HEK293 (cell line): ENCODE results near the gene NELFB.

Source experiments
- BCL11B ChIP-seq: fragments of 450-650 bp; formaldehyde crosslinking; IDR thresholded peaks from 2 replicates; pipeline ENCODE4 v1.5.1; 2016; ENCODE audit warnings: low read depth, missing biosample characterization, missing genetic modification characterization
- GLIS2 ChIP-seq: fragments of 450-650 bp; formaldehyde crosslinking; IDR thresholded peaks from 2 replicates; pipeline ENCODE4 v1.5.1; 2016; ENCODE audit warnings: missing biosample characterization, missing genetic modification characterization
- HOXA7 ChIP-seq: sonication (generic); formaldehyde crosslinking; IDR thresholded peaks from 2 replicates; pipeline ENCODE4 v1.8.1; 2022; ENCODE audit warnings: missing genetic modification reagents, borderline replicate concordance
- HOXC10 ChIP-seq: sonication (generic); formaldehyde crosslinking; IDR thresholded peaks from 2 replicates; pipeline ENCODE4 v1.8.1; 2023; ENCODE audit warnings: mild to moderate bottlenecking, missing genetic modification reagents
- OSR2 ChIP-seq: fragments of 450-650 bp; formaldehyde crosslinking; IDR thresholded peaks from 2 replicates; pipeline ENCODE4 v1.5.1; 2016; ENCODE audit warnings: missing biosample characterization, missing genetic modification characterization
- PRDM1 ChIP-seq: fragments of 450-650 bp; formaldehyde crosslinking; IDR thresholded peaks from 2 replicates; pipeline ENCODE4; 2016; ENCODE audit warnings: missing biosample characterization, missing genetic modification characterization
- SP2 ChIP-seq: fragments of 450-650 bp; formaldehyde crosslinking; IDR thresholded peaks from 2 replicates; pipeline ENCODE4 v1.5.1; 2016; ENCODE audit warnings: missing biosample characterization, missing genetic modification characterization
- SP3 ChIP-seq: fragments of 450-650 bp; formaldehyde crosslinking; IDR thresholded peaks from 2 replicates; pipeline ENCODE4 v1.5.1; 2016; ENCODE audit warnings: missing biosample characterization, missing genetic modification characterization
- ZBTB17 ChIP-seq: fragments of 450-650 bp; formaldehyde crosslinking; IDR thresholded peaks from 2 replicates; pipeline ENCODE4 v1.5.1; 2016; ENCODE audit warnings: missing biosample characterization, missing genetic modification characterization
- ZBTB48 ChIP-seq: fragments of 450-650 bp; formaldehyde crosslinking; IDR thresholded peaks from 2 replicates; pipeline ENCODE4 v1.5.1; 2016; ENCODE audit warnings: missing biosample characterization, missing genetic modification characterization
- ZBTB8A ChIP-seq: fragments of 450-650 bp; formaldehyde crosslinking; IDR thresholded peaks from 2 replicates; pipeline ENCODE4 v1.5.1; 2016; ENCODE audit warnings: missing biosample characterization, missing genetic modification characterization
- ZFP69B ChIP-seq: fragments of 450-650 bp; formaldehyde crosslinking; IDR thresholded peaks from 2 replicates; pipeline ENCODE4 v1.5.1; 2016; ENCODE audit warnings: missing biosample characterization, missing genetic modification characterization
- ZNF202 ChIP-seq: fragments of 450-650 bp; formaldehyde crosslinking; IDR thresholded peaks from 2 replicates; pipeline ENCODE4 v1.5.1; 2016; ENCODE audit warnings: missing biosample characterization, missing genetic modification characterization, borderline replicate concordance
- ZNF239 ChIP-seq: fragments of 450-650 bp; formaldehyde crosslinking; IDR thresholded peaks from 2 replicates; pipeline ENCODE4 v1.5.1; 2016; ENCODE audit warnings: missing biosample characterization, missing genetic modification characterization
- ZNF274 ChIP-seq, 2 experiments: fragments of 200-500 bp in 1 of 2; fragments of 450-650 bp in 1 of 2; sonication (Bioruptor generic) in 1 of 2; formaldehyde crosslinking in 1 of 2; IDR thresholded peaks; 2 replicates each; pipeline versions ENCODE4 v1.5.1 to v1.6.1; 2014 to 2016; ENCODE audit warnings: borderline replicate concordance in 1 of 2, inconsistent platforms in 1 of 2, low read length in 1 of 2, missing biosample characterization in 1 of 2, missing genetic modification characterization in 1 of 2
- ZNF311 ChIP-seq: fragments of 450-650 bp; formaldehyde crosslinking; IDR thresholded peaks from 2 replicates; pipeline ENCODE4 v1.5.1; 2017; ENCODE audit warnings: missing biosample characterization, missing genetic modification characterization, borderline replicate concordance
- ZNF404 ChIP-seq: fragments of 450-650 bp; formaldehyde crosslinking; IDR thresholded peaks from 2 replicates; pipeline ENCODE4 v1.5.1; 2017; ENCODE audit warnings: missing biosample characterization, missing genetic modification characterization
- ZNF529 ChIP-seq: fragments of 450-650 bp; formaldehyde crosslinking; IDR thresholded peaks from 2 replicates; pipeline ENCODE4 v1.5.1; 2017; ENCODE audit warnings: missing genetic modification characterization, missing biosample characterization; ENCODE audit not compliant: insufficient replicate concordance
- ZNF654 ChIP-seq: fragments of 450-650 bp; formaldehyde crosslinking; IDR thresholded peaks from 2 replicates; pipeline ENCODE4 v1.5.1; 2016; ENCODE audit warnings: low read depth, missing biosample characterization, missing genetic modification characterization
- ZSCAN30 ChIP-seq: fragments of 450-650 bp; IDR thresholded peaks from 2 replicates; pipeline ENCODE4 v1.5.1; 2018; ENCODE audit warnings: missing biosample characterization, mild to moderate bottlenecking, missing genetic modification characterization, moderate library complexity
- TF ChIP-seq, protein P1 (sequence below): fragments of 450-650 bp; formaldehyde crosslinking; IDR thresholded peaks from 2 replicates; pipeline ENCODE4 v1.5.1; 2016; ENCODE audit warnings: missing biosample characterization, missing genetic modification characterization
- TF ChIP-seq, protein P2 (sequence below): fragments of 450-650 bp; formaldehyde crosslinking; conservative IDR thresholded peaks from 2 replicates; pipeline ENCODE4 v1.5.1; 2016; ENCODE audit warnings: low read depth, missing biosample characterization, missing genetic modification characterization
- TF ChIP-seq, protein P3 (sequence below): fragments of 450-650 bp; formaldehyde crosslinking; IDR thresholded peaks from 2 replicates; pipeline ENCODE4 v1.5.1; 2016; ENCODE audit warnings: missing biosample characterization, missing genetic modification characterization
- TF ChIP-seq, protein P4 (sequence below): fragments of 450-650 bp; formaldehyde crosslinking; IDR thresholded peaks from 2 replicates; pipeline ENCODE4 v1.5.1; 2016; ENCODE audit warnings: missing biosample characterization, missing genetic modification characterization
- TF ChIP-seq, protein P5 (sequence below): fragments of 450-650 bp; formaldehyde crosslinking; IDR thresholded peaks from 2 replicates; pipeline ENCODE4 v1.5.1; 2016; ENCODE audit warnings: missing biosample characterization, missing genetic modification characterization, borderline replicate concordance

NELFB gene

DNA sequence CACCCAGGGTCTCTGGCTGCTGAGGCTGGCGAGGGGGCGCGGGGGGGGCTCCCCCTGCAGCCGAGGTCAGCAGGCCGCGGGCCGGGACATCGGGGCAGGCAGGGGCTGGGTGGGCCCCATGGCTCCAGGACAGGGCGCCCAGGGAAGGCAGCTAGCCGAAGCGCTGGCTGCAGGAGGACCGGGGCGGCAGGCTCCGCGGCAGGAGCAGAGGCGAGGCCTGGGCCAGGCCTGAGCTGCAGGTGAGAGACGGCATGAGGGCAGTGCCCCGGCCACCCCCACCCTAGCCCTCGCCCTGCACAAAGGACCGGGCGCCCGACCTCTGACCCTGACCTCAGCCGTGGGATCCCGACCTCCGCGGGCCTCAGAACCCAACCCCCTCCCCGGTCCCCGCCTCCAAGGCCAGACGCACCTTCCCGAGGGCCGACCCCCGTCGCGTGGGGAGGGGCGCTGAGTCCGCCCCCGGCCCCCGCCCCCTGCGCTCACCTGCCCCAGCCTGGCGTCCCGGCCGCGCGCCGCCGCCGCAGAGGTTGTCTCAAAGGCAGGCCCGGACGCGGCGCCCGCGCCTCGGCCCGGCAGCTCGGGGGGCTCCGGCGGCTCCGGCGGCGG lies 33.5 kb upstream of the NELFB start (continued):
- TF ChIP-seq, protein P1, sequence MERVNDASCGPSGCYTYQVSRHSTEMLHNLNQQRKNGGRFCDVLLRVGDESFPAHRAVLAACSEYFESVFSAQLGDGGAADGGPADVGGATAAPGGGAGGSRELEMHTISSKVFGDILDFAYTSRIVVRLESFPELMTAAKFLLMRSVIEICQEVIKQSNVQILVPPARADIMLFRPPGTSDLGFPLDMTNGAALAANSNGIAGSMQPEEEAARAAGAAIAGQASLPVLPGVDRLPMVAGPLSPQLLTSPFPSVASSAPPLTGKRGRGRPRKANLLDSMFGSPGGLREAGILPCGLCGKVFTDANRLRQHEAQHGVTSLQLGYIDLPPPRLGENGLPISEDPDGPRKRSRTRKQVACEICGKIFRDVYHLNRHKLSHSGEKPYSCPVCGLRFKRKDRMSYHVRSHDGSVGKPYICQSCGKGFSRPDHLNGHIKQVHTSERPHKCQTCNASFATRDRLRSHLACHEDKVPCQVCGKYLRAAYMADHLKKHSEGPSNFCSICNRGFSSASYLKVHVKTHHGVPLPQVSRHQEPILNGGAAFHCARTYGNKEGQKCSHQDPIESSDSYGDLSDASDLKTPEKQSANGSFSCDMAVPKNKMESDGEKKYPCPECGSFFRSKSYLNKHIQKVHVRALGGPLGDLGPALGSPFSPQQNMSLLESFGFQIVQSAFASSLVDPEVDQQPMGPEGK (tag by site-specific recombination), result peak; percentile 56
- no peak for TF ChIP-seq HOXC10 (CRISPR knock-in tag)
- TF ChIP-seq ZBTB17 (tag by site-specific recombination), result no peak
- TF ChIP-seq, protein P2, sequence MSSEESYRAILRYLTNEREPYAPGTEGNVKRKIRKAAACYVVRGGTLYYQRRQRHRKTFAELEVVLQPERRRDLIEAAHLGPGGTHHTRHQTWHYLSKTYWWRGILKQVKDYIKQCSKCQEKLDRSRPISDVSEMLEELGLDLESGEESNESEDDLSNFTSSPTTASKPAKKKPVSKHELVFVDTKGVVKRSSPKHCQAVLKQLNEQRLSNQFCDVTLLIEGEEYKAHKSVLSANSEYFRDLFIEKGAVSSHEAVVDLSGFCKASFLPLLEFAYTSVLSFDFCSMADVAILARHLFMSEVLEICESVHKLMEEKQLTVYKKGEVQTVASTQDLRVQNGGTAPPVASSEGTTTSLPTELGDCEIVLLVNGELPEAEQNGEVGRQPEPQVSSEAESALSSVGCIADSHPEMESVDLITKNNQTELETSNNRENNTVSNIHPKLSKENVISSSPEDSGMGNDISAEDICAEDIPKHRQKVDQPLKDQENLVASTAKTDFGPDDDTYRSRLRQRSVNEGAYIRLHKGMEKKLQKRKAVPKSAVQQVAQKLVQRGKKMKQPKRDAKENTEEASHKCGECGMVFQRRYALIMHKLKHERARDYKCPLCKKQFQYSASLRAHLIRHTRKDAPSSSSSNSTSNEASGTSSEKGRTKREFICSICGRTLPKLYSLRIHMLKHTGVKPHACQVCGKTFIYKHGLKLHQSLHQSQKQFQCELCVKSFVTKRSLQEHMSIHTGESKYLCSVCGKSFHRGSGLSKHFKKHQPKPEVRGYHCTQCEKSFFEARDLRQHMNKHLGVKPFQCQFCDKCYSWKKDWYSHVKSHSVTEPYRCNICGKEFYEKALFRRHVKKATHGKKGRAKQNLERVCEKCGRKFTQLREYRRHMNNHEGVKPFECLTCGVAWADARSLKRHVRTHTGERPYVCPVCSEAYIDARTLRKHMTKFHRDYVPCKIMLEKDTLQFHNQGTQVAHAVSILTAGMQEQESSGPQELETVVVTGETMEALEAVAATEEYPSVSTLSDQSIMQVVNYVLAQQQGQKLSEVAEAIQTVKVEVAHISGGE (tag by site-specific recombination), result no peak
- peak; percentile 33; the same call in 1 of the 2 replicates for TF ChIP-seq SP3 (tag by site-specific recombination)
- TF ChIP-seq ZFP69B, result peak; percentile 47; the same call in 1 of the 2 replicates
- TF ChIP-seq OSR2, result no peak
- TF ChIP-seq ZSCAN30 (tag by site-specific recombination), result no peak
- no peak for TF ChIP-seq PRDM1 (tag by site-specific recombination)
- TF ChIP-seq BCL11B (tag by site-specific recombination), result peak; percentile 95
- 0 out of 2 replicates have a peak, but pooled peaks have one; percentile 11 for TF ChIP-seq ZBTB8A (tag by site-specific recombination)
- no peak for TF ChIP-seq ZNF654 (tag by site-specific recombination)
- TF ChIP-seq SP2 (tag by site-specific recombination), result peak; percentile 35
- TF ChIP-seq ZBTB48 (tag by site-specific recombination), result no peak
- TF ChIP-seq HOXA7 (CRISPR knock-in tag), result no peak
- no peak for TF ChIP-seq ZNF274 (IDR thresholded peaks at IDR 0.05; ENCODE audit: low read length)
- no peak for TF ChIP-seq ZNF274 (tag by site-specific recombination; IDR thresholded peaks at IDR 0.05; ENCODE audit: borderline replicate concordance)
- peak; percentile 47; the same call in 1 of the 2 replicates for TF ChIP-seq GLIS2 (tag by site-specific recombination)
- TF ChIP-seq ZNF239, result no peak
- TF ChIP-seq ZNF202 (tag by site-specific recombination), result no peak
- TF ChIP-seq ZNF529 (tag by site-specific recombination), result no peak
- TF ChIP-seq, protein P3, sequence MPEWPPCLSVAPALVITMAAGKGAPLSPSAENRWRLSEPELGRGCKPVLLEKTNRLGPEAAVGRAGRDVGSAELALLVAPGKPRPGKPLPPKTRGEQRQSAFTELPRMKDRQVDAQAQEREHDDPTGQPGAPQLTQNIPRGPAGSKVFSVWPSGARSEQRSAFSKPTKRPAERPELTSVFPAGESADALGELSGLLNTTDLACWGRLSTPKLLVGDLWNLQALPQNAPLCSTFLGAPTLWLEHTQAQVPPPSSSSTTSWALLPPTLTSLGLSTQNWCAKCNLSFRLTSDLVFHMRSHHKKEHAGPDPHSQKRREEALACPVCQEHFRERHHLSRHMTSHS, result no peak
- TF ChIP-seq, protein P4, sequence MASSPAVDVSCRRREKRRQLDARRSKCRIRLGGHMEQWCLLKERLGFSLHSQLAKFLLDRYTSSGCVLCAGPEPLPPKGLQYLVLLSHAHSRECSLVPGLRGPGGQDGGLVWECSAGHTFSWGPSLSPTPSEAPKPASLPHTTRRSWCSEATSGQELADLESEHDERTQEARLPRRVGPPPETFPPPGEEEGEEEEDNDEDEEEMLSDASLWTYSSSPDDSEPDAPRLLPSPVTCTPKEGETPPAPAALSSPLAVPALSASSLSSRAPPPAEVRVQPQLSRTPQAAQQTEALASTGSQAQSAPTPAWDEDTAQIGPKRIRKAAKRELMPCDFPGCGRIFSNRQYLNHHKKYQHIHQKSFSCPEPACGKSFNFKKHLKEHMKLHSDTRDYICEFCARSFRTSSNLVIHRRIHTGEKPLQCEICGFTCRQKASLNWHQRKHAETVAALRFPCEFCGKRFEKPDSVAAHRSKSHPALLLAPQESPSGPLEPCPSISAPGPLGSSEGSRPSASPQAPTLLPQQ (tag by site-specific recombination), result 0 out of 2 replicates have a peak, but pooled peaks have one; percentile 30
- TF ChIP-seq ZNF311 (tag by site-specific recombination), result no peak
- no peak for TF ChIP-seq ZNF404 (tag by site-specific recombination)
- TF ChIP-seq, protein P5, sequence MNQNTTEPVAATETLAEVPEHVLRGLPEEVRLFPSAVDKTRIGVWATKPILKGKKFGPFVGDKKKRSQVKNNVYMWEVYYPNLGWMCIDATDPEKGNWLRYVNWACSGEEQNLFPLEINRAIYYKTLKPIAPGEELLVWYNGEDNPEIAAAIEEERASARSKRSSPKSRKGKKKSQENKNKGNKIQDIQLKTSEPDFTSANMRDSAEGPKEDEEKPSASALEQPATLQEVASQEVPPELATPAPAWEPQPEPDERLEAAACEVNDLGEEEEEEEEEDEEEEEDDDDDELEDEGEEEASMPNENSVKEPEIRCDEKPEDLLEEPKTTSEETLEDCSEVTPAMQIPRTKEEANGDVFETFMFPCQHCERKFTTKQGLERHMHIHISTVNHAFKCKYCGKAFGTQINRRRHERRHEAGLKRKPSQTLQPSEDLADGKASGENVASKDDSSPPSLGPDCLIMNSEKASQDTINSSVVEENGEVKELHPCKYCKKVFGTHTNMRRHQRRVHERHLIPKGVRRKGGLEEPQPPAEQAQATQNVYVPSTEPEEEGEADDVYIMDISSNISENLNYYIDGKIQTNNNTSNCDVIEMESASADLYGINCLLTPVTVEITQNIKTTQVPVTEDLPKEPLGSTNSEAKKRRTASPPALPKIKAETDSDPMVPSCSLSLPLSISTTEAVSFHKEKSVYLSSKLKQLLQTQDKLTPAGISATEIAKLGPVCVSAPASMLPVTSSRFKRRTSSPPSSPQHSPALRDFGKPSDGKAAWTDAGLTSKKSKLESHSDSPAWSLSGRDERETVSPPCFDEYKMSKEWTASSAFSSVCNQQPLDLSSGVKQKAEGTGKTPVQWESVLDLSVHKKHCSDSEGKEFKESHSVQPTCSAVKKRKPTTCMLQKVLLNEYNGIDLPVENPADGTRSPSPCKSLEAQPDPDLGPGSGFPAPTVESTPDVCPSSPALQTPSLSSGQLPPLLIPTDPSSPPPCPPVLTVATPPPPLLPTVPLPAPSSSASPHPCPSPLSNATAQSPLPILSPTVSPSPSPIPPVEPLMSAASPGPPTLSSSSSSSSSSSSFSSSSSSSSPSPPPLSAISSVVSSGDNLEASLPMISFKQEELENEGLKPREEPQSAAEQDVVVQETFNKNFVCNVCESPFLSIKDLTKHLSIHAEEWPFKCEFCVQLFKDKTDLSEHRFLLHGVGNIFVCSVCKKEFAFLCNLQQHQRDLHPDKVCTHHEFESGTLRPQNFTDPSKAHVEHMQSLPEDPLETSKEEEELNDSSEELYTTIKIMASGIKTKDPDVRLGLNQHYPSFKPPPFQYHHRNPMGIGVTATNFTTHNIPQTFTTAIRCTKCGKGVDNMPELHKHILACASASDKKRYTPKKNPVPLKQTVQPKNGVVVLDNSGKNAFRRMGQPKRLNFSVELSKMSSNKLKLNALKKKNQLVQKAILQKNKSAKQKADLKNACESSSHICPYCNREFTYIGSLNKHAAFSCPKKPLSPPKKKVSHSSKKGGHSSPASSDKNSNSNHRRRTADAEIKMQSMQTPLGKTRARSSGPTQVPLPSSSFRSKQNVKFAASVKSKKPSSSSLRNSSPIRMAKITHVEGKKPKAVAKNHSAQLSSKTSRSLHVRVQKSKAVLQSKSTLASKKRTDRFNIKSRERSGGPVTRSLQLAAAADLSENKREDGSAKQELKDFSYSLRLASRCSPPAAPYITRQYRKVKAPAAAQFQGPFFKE (tag by site-specific recombination), result no peak
